Parathyroid adenoma (tissue), 2 donors: Measurements from ENCODE around the gene KLKB1.

ENCODE experiments used
- H2AFZ ChIP-seq: fragments of 300-600 bp; sonication (generic); one replicate; pipeline ENCODE4 v1.7.0; 2017; ENCODE audit warnings: antibody characterized with exemption, mild to moderate bottlenecking
- H3K27ac ChIP-seq: fragments of 300-600 bp; sonication (generic); one replicate; pipeline ENCODE4 v1.7.0; 2017
- H3K27me3 ChIP-seq: fragments of 300-600 bp; sonication (generic); one replicate; pipeline ENCODE4 v1.7.0; 2017; ENCODE audit warnings: low read length; ENCODE audit not compliant: control insufficient read depth, insufficient read depth
- H3K36me3 ChIP-seq: fragments of 300-600 bp; sonication (generic); one replicate; pipeline ENCODE4 v1.7.0; 2017; ENCODE audit warnings: low read length; ENCODE audit not compliant: control insufficient read depth, insufficient read depth
- H3K4me1 ChIP-seq: fragments of 300-600 bp; sonication (generic); one replicate; pipeline ENCODE4 v1.7.0; 2017; ENCODE audit warnings: control low read depth
- H3K4me2 ChIP-seq: fragments of 300-600 bp; sonication (generic); one replicate; pipeline ENCODE4 v1.7.0; 2017; ENCODE audit warnings: low read length
- H3K4me3 ChIP-seq: fragments of 300-600 bp; sonication (generic); one replicate; pipeline ENCODE4 v1.7.0; 2017; ENCODE audit warnings: low read depth, low read length
- H3K79me2 ChIP-seq: fragments of 300-600 bp; sonication (generic); one replicate; pipeline ENCODE4 v1.7.0; 2017; ENCODE audit warnings: control low read depth
- H3K9ac ChIP-seq: fragments of 300-600 bp; sonication (generic); one replicate; pipeline ENCODE4 v1.7.0; 2017; ENCODE audit warnings: mild to moderate bottlenecking
- H3K9me3 ChIP-seq: fragments of 300-600 bp; sonication (generic); one replicate; pipeline ENCODE4 v1.7.0; 2017; ENCODE audit warnings: low read length; ENCODE audit not compliant: control insufficient read depth
- CTCF ChIP-seq: fragments of 300-600 bp; sonication (generic); IDR thresholded peaks from one replicate; pipeline ENCODE4 v1.7.0; 2017; ENCODE audit warnings: antibody characterized with exemption, mild to moderate bottlenecking
- donor health status: primary hyperparathyroidism.

Gene KLKB1

GRCh38 chr4:186204103-186204559 is 23.2 kb upstream of the KLKB1 start:
- H3K4me2 ChIP-seq = no peak overlapping the region
- H3K9ac ChIP-seq = no peak overlapping the region
- no peaks in the 10 kb centered on the region for H3K36me3 ChIP-seq
- H3K27ac ChIP-seq = no peak overlapping the region
- no peak for TF ChIP-seq CTCF
- no peak overlapping the region for H2AFZ ChIP-seq
- H3K4me1 ChIP-seq = peaks cover 2% of the 10 kb centered on the region
- no peaks in the 10 kb centered on the region for H3K9me3 ChIP-seq
- H3K4me3 ChIP-seq = no peak overlapping the region
- H3K27me3 ChIP-seq = no peaks in the 10 kb centered on the region
- no peaks in the 10 kb centered on the region for H3K79me2 ChIP-seq

- H3K4me2 ChIP-seq = no peak overlapping the region
- no peak overlapping the region for H3K4me3 ChIP-seq
- no peak for TF ChIP-seq CTCF
- no peaks in the 10 kb centered on the region for H3K27me3 ChIP-seq
- no peaks in the 10 kb centered on the region for H3K79me2 ChIP-seq
- H3K36me3 ChIP-seq = no peaks in the 10 kb centered on the region
- H3K4me1 ChIP-seq = peaks cover 2% of the 10 kb centered on the region
- no peak overlapping the region for H3K9ac ChIP-seq
- no peak overlapping the region for H2AFZ ChIP-seq
- H3K9me3 ChIP-seq = no peaks in the 10 kb centered on the region
- H3K27ac ChIP-seq = no peak overlapping the region
These were observed 22.6 kb upstream of the KLKB1 start for GRCh38 chr4:186204686-186205085.

GRCh38 chr4:186205156-186205555 is 22.2 kb upstream of the KLKB1 start:
- Histone ChIP-seq H3K9me3 (no peaks in the 10 kb centered on the region), H3K4me3 (no peak overlapping the region), H3K27ac (no peak overlapping the region), H3K36me3 (no peaks in the 10 kb centered on the region), H2AFZ (no peak overlapping the region), H3K4me2 (no peak overlapping the region), H3K27me3 (no peaks in the 10 kb centered on the region), H3K4me1 (peaks cover 2% of the 10 kb centered on the region), H3K79me2 (no peaks in the 10 kb centered on the region), H3K9ac (no peak overlapping the region)
- no peak for TF ChIP-seq CTCF

- Histone ChIP-seq H3K4me2 (no peak overlapping the region), H3K36me3 (no peaks in the 10 kb centered on the region), H3K79me2 (no peaks in the 10 kb centered on the region), H3K27ac (no peak overlapping the region), H3K9ac (no peak overlapping the region), H2AFZ (no peak overlapping the region), H3K4me1 (peaks cover 3% of the 10 kb centered on the region), H3K9me3 (no peaks in the 10 kb centered on the region), H3K27me3 (no peaks in the 10 kb centered on the region), H3K4me3 (no peak overlapping the region)
- no peak for TF ChIP-seq CTCF
These were observed 10.8 kb upstream of the KLKB1 start for GRCh38 chr4:186216465-186217024.

- no peaks in the 10 kb centered on the region for H3K79me2 ChIP-seq
- H3K27me3 ChIP-seq = no peaks in the 10 kb centered on the region
- TF ChIP-seq CTCF = no peak
- no peak overlapping the region for H3K9ac ChIP-seq
- H3K4me3 ChIP-seq = no peak overlapping the region
- no peaks in the 10 kb centered on the region for H3K36me3 ChIP-seq
- no peak overlapping the region for H3K27ac ChIP-seq
- no peaks in the 10 kb centered on the region for H3K9me3 ChIP-seq
- H2AFZ ChIP-seq = no peak overlapping the region
- H3K4me2 ChIP-seq = no peak overlapping the region
- peaks cover 3% of the 10 kb centered on the region for H3K4me1 ChIP-seq
These were observed 9.5 kb upstream of the KLKB1 start for GRCh38 chr4:186217733-186218293.
